GM23248 (cell line): ENCODE data around the gene NUFIP1. TPM values are rescaled to one million over a fixed set of nuclear protein-coding genes. Genes with fewer than 3 reads are reported as not detected.

Experiments used
- DNase-seq: peaks from one replicate; pipeline ENCODE4 v3.0.0-alpha.2; 2015
- H2AFZ ChIP-seq: fragments of 200-600 bp; sonication (generic); 2 replicates; pipeline ENCODE4 v1.6.1; 2016; ENCODE audit warnings: antibody characterized with exemption
- H3F3A ChIP-seq: fragments of 200-600 bp; sonication (generic); 2 replicates; pipeline ENCODE4 v1.6.1; 2016; ENCODE audit warnings: mild to moderate bottlenecking, antibody characterized with exemption, mixed run types; ENCODE audit not compliant: insufficient read depth
- H3K27ac ChIP-seq: fragments of 200-600 bp; sonication (generic); 2 replicates; pipeline ENCODE4 v1.5.1; 2016; ENCODE audit warnings: mild to moderate bottlenecking
- H3K27me3 ChIP-seq: fragments of 200-600 bp; sonication (generic); replicated peaks from 2 replicates; pipeline ENCODE4 v1.6.1; 2016; ENCODE audit warnings: mild to moderate bottlenecking; ENCODE audit not compliant: insufficient read depth
- H3K36me3 ChIP-seq: fragments of 200-600 bp; sonication (generic); 2 replicates; pipeline ENCODE4 v1.6.1; 2016; ENCODE audit warnings: low read depth, mild to moderate bottlenecking
- H3K4me1 ChIP-seq: fragments of 200-600 bp; sonication (generic); 2 replicates; pipeline ENCODE4 v1.6.1; 2016; ENCODE audit warnings: mild to moderate bottlenecking; ENCODE audit not compliant: insufficient read depth
- H3K4me2 ChIP-seq: fragments of 200-600 bp; sonication (generic); one replicate; pipeline ENCODE4 v1.6.1; 2016; ENCODE audit warnings: mild to moderate bottlenecking; ENCODE audit not compliant: unreplicated experiment
- H3K4me3 ChIP-seq: fragments of 200-600 bp; sonication (generic); 2 replicates; pipeline ENCODE4 v1.5.1; 2016; ENCODE audit warnings: mild to moderate bottlenecking
- H3K79me2 ChIP-seq: fragments of 200-600 bp; sonication (generic); 2 replicates; pipeline ENCODE4 v1.6.1; 2016; ENCODE audit warnings: mild to moderate bottlenecking; ENCODE audit not compliant: insufficient read depth
- H3K9ac ChIP-seq: fragments of 200-600 bp; sonication (generic); 2 replicates; pipeline ENCODE4 v1.6.1; 2016; ENCODE audit warnings: mild to moderate bottlenecking
- H3K9me2 ChIP-seq: fragments of 200-600 bp; sonication (generic); 2 replicates; pipeline ENCODE4 v1.6.1; 2016; ENCODE audit warnings: mixed run types, mild to moderate bottlenecking, moderate library complexity; ENCODE audit not compliant: insufficient read depth
- H3K9me3 ChIP-seq: fragments of 200-600 bp; sonication (generic); one replicate; pipeline ENCODE4 v1.6.1; 2017; ENCODE audit warnings: low read depth
- H4K20me1 ChIP-seq: fragments of 200-600 bp; sonication (generic); 2 replicates; pipeline ENCODE4 v1.6.0; 2016; ENCODE audit not compliant: insufficient read depth
- EZH2 ChIP-seq: fragments of 200-600 bp; sonication (generic); IDR thresholded peaks from 2 replicates; pipeline ENCODE4 v1.6.1; 2018; ENCODE audit warnings: antibody characterized with exemption, mild to moderate bottlenecking; ENCODE audit not compliant: insufficient read depth, poor library complexity, severe bottlenecking
- EZH2phosphoT487 ChIP-seq: fragments of 200-600 bp; sonication (generic); IDR thresholded peaks from 2 replicates; pipeline ENCODE4 v1.6.1; 2018; ENCODE audit warnings: antibody characterized with exemption, moderate library complexity, mild to moderate bottlenecking, low read depth; ENCODE audit not compliant: insufficient read depth
- WGBS, 2 experiments: methylation state at CpG; one replicate each; pipeline ENCODE4 v1.1.6; 2015 to 2017; ENCODE audit warnings: low lambda C conversion rate in 2 of 2, low coverage in 1 of 2; ENCODE audit errors: missing lambda C conversion rate in 2 of 2; 5-methylcytosine and 5-hydroxymethylcytosine counted together
- in situ Hi-C: fragments of 300-500 bp; cut with MboI; formaldehyde crosslinking; loops from 2 replicates; pipeline ENCODE4 v1.15.0; 2020
- polyA plus RNA-seq: library from polyadenylated mRNA; unstranded; fragments of >200 nt; fragmentation: Nextera tagmentation; extraction: Ambion mirVana; gene quantifications from 2 replicates; pipeline ENCODE4 v1.2.1, GENCODE V29; 2016
- total RNA-seq: library from RNA; depleted of rRNA; stranded (reverse); fragments of >200 nt; shearing (Covaris generic); gene quantifications from 2 replicates; pipeline ENCODE4 v1.2.3, GENCODE V29; 2014

The NUFIP1 gene
- total and polyA plus RNA-seq, 2 experiments from 2014 or later, result 1.3 to 5.5 TPM

- Histone ChIP-seq H3K36me3 (peaks cover 4% of the 10 kb centered on the region; the same call in 1 of the 2 replicates), H3F3A (peaks cover 18% of the 10 kb centered on the region; the same call in 1 of the 2 replicates), H3K4me1 (peaks cover 21% of the 10 kb centered on the region), H3K79me2 (no peaks in the 10 kb centered on the region; the same call in 1 of the 2 replicates), H3K4me2 (no peak overlapping the region), H3K9me3 (no peaks in the 10 kb centered on the region), H3K4me3 (no peak overlapping the region), H3K9me2 (no peaks in the 10 kb centered on the region), H4K20me1 (no peaks in the 10 kb centered on the region), H3K9ac (no peak overlapping the region), H3K27ac (no peak overlapping the region), H2AFZ (no peak overlapping the region), H3K27me3 (no peaks in the 10 kb centered on the region)
- WGBS, 2 experiments, result 1 to 5% methylated on average over 3 of the region's 3 CpGs
- TF ChIP-seq EZH2 (no peak), EZH2phosphoT487 (no peak)
- peak; percentile 74 for DNase-seq
- in situ Hi-C loops, result loop anchor here (10.0 to 25.0 kb wide), 2 partner anchors 478 to 1061 kb away; no protein-coding TSS in a partner anchor
These were observed 16.2 kb downstream of the NUFIP1 start for GRCh38 chr13:44972956-44973581.

- Histone ChIP-seq H3K4me1 (peaks cover 21% of the 10 kb centered on the region), H3K4me3 (no peak overlapping the region), H3K27ac (no peak overlapping the region), H3K79me2 (no peaks in the 10 kb centered on the region; the same call in 1 of the 2 replicates), H3K27me3 (no peaks in the 10 kb centered on the region), H3F3A (peaks cover 18% of the 10 kb centered on the region; the same call in 1 of the 2 replicates), H3K9me2 (no peaks in the 10 kb centered on the region), H3K36me3 (no peaks in the 10 kb centered on the region), H4K20me1 (no peaks in the 10 kb centered on the region), H3K4me2 (no peak overlapping the region), H2AFZ (no peak overlapping the region), H3K9ac (no peak overlapping the region), H3K9me3 (no peaks in the 10 kb centered on the region)
- in situ Hi-C loops, result loop anchor here (10.0 to 25.0 kb wide), 2 partner anchors 477 to 1060 kb away; no protein-coding TSS in a partner anchor
- WGBS, 2 experiments, result 91 to 94% methylated on average over 7 of the region's 7 CpGs
- DNase-seq, result peak; percentile 16
- TF ChIP-seq EZH2phosphoT487 (no peak), EZH2 (no peak)
These were observed 17.3 kb downstream of the NUFIP1 start for GRCh38 chr13:44971656-44972595.

GRCh38 chr13:44969551-44970484, 19.5 kb downstream of the NUFIP1 start:
- Histone ChIP-seq H2AFZ (peak overlapping the region; percentile 34; the same call in 1 of the 2 replicates), H3K4me2 (no peak overlapping the region), H3K9ac (no peak overlapping the region), H3K36me3 (no peaks in the 10 kb centered on the region), H3K79me2 (no peaks in the 10 kb centered on the region; the same call in 1 of the 2 replicates), H3K27me3 (no peaks in the 10 kb centered on the region), H3K27ac (no peak overlapping the region), H4K20me1 (no peaks in the 10 kb centered on the region), H3K4me1 (peaks cover 21% of the 10 kb centered on the region), H3F3A (peaks cover 18% of the 10 kb centered on the region; the same call in 1 of the 2 replicates), H3K9me2 (no peaks in the 10 kb centered on the region), H3K4me3 (no peak overlapping the region), H3K9me3 (no peaks in the 10 kb centered on the region)
- WGBS, 2 experiments, result 38 to 43% methylated on average over 4 of the region's 4 CpGs
- DNase-seq, result peak; percentile 78
- TF ChIP-seq EZH2phosphoT487 (no peak), EZH2 (no peak)
- in situ Hi-C loops, result loop anchor here (10.0 to 25.0 kb wide), 2 partner anchors 475 to 1058 kb away; no protein-coding TSS in a partner anchor
